ENCODE data around the gene LCLAT1. TPM values are rescaled to one million over a fixed set of nuclear protein-coding genes. Genes with fewer than 3 reads are reported as not detected.

Gene LCLAT1
- polyA plus RNA-seq, 1 experiment, result 10.8 TPM

- CTCF ChIA-PET, result interaction anchor here (0.7 to 7.5 kb wide), 12 partner anchors 10 to 608 kb away, joined by 3 to 55 read pairs (median 4); no protein-coding TSS in a partner anchor
- no peak for DNase-seq (ENCODE audit: low read depth)
- no peaks in the 10 kb centered on the region for H3K36me3 ChIP-seq (ENCODE audit: control insufficient read depth, insufficient read depth, low read length)
- TF ChIP-seq CTCF (IDR thresholded peaks at IDR 0.05; ENCODE audit: insufficient read depth, low read depth, low read length), result no peak
- POLR2A ChIA-PET, result no interaction called here
- peaks cover 2% of the 10 kb centered on the region; the same call in 1 of the 2 replicates for H3K27me3 ChIP-seq (ENCODE audit: control insufficient read depth, insufficient read depth, low read length)
- no peak overlapping the region for H3K4me3 ChIP-seq (ENCODE audit: low read depth, low read length)
Observed at GRCh38 chr2:30692829-30693275, 245.8 kb downstream of the LCLAT1 start.

Small RNAs within 50 kb of the gene (small RNA-seq; reads per million reads assigned to genes)
- not detected for gene AC073255.1 (ENCODE audit: insufficient read length, low read depth, low replicate concordance)

Other genes with a start within 250 kb of the LCLAT1 start
- 115 and 145 TPM in 2 replicates for gene LBH, start 215.7 kb upstream of the LCLAT1 start, polyA plus RNA-seq (2011; rRNA removed)